ENCODE measurements around the gene XXYLT1.
A peak's percentile ranks its signal among the peaks of the same experiment; 100 is the strongest.

The XXYLT1 gene

GRCh38 chr3:195214381-195214780, 56.6 kb downstream of the XXYLT1 start:
- Histone ChIP-seq H3K9me3 (ENCODE audit: insufficient read depth, low read length) (no peaks in the 10 kb centered on the region), H3K9ac (ENCODE audit: insufficient read length, low read depth) (no peak overlapping the region), H3K4me3 (ENCODE audit: insufficient read length, low read depth) (no peak overlapping the region), H3K27me3 (ENCODE audit: insufficient read depth, insufficient read length) (no peaks in the 10 kb centered on the region), H3K4me1 (ENCODE audit: insufficient read depth, insufficient read length) (peaks cover 14% of the 10 kb centered on the region), H3K36me3 (ENCODE audit: insufficient read depth, insufficient read length, low read length) (peaks cover 7% of the 10 kb centered on the region)
- TF ChIP-seq YY1 (IDR thresholded peaks at IDR 0.05; ENCODE audit: insufficient read depth, insufficient read length) = no peak
- TF ChIP-seq SUZ12 (IDR thresholded peaks at IDR 0.05; ENCODE audit: extremely low read depth, insufficient read depth, insufficient read length) = no peak
- no peak for TF ChIP-seq ZNF274 (IDR thresholded peaks at IDR 0.05; ENCODE audit: low read depth, low read length)
- no peak for DNase-seq (ENCODE audit: low read depth, low spot score)

- TF ChIP-seq SUZ12 (IDR thresholded peaks at IDR 0.05; ENCODE audit: extremely low read depth, insufficient read depth, insufficient read length) (no peak), YY1 (IDR thresholded peaks at IDR 0.05; ENCODE audit: insufficient read depth, insufficient read length) (no peak), ZNF274 (IDR thresholded peaks at IDR 0.05; ENCODE audit: low read depth, low read length) (no peak)
- Histone ChIP-seq H3K9me3 (ENCODE audit: insufficient read depth, low read length) (no peaks in the 10 kb centered on the region), H3K4me1 (ENCODE audit: insufficient read depth, insufficient read length) (peaks cover 14% of the 10 kb centered on the region), H3K36me3 (ENCODE audit: insufficient read depth, insufficient read length, low read length) (peaks cover 5% of the 10 kb centered on the region), H3K4me3 (ENCODE audit: insufficient read length, low read depth) (no peak overlapping the region), H3K27me3 (ENCODE audit: insufficient read depth, insufficient read length) (no peaks in the 10 kb centered on the region), H3K9ac (ENCODE audit: insufficient read length, low read depth) (no peak overlapping the region)
- no peak for DNase-seq (ENCODE audit: low read depth, low spot score)
Observed at GRCh38 chr3:195213639-195214315, 57.2 kb downstream of the XXYLT1 start.

- no peak for DNase-seq (ENCODE audit: low read depth, low spot score)
- Histone ChIP-seq H3K36me3 (ENCODE audit: insufficient read depth, insufficient read length, low read length) (peaks cover 5% of the 10 kb centered on the region), H3K27me3 (ENCODE audit: insufficient read depth, insufficient read length) (no peaks in the 10 kb centered on the region), H3K4me1 (ENCODE audit: insufficient read depth, insufficient read length) (peaks cover 14% of the 10 kb centered on the region), H3K9me3 (ENCODE audit: insufficient read depth, low read length) (0 out of 2 replicates have a peak, but pooled peaks cover under 1% of the 10 kb centered on the region), H3K9ac (ENCODE audit: insufficient read length, low read depth) (no peak overlapping the region), H3K4me3 (ENCODE audit: insufficient read length, low read depth) (no peak overlapping the region)
- TF ChIP-seq ZNF274 (IDR thresholded peaks at IDR 0.05; ENCODE audit: low read depth, low read length) (no peak), SUZ12 (IDR thresholded peaks at IDR 0.05; ENCODE audit: extremely low read depth, insufficient read depth, insufficient read length) (no peak), YY1 (IDR thresholded peaks at IDR 0.05; ENCODE audit: insufficient read depth, insufficient read length) (no peak)
Observed at GRCh38 chr3:195212749-195213375, 58.1 kb downstream of the XXYLT1 start.

GRCh38 chr3:195212033-195212748, 58.8 kb downstream of the XXYLT1 start:
- TF ChIP-seq YY1 (IDR thresholded peaks at IDR 0.05; ENCODE audit: insufficient read depth, insufficient read length) (no peak), SUZ12 (IDR thresholded peaks at IDR 0.05; ENCODE audit: extremely low read depth, insufficient read depth, insufficient read length) (no peak), ZNF274 (IDR thresholded peaks at IDR 0.05; ENCODE audit: low read depth, low read length) (no peak)
- peaks cover 16% of the 10 kb centered on the region for H3K4me1 ChIP-seq (ENCODE audit: insufficient read depth, insufficient read length)
- DNase-seq (ENCODE audit: low read depth, low spot score) = no peak
- H3K27me3 ChIP-seq (ENCODE audit: insufficient read depth, insufficient read length) = no peaks in the 10 kb centered on the region
- peaks cover 6% of the 10 kb centered on the region; the same call in 1 of the 2 replicates for H3K9me3 ChIP-seq (ENCODE audit: insufficient read depth, low read length)
- peaks cover 5% of the 10 kb centered on the region for H3K36me3 ChIP-seq (ENCODE audit: insufficient read depth, insufficient read length, low read length)
- H3K4me3 ChIP-seq (ENCODE audit: insufficient read length, low read depth) = no peak overlapping the region
- H3K9ac ChIP-seq (ENCODE audit: insufficient read length, low read depth) = no peak overlapping the region

- Histone ChIP-seq H3K9me3 (ENCODE audit: insufficient read depth, low read length) (peaks cover 6% of the 10 kb centered on the region; the same call in 1 of the 2 replicates), H3K36me3 (ENCODE audit: insufficient read depth, insufficient read length, low read length) (peaks cover 5% of the 10 kb centered on the region), H3K9ac (ENCODE audit: insufficient read length, low read depth) (peak overlapping the region; percentile 5), H3K27me3 (ENCODE audit: insufficient read depth, insufficient read length) (no peaks in the 10 kb centered on the region), H3K4me3 (ENCODE audit: insufficient read length, low read depth) (no peak overlapping the region), H3K4me1 (ENCODE audit: insufficient read depth, insufficient read length) (peaks cover 17% of the 10 kb centered on the region)
- no peak for DNase-seq (ENCODE audit: low read depth, low spot score)
- TF ChIP-seq SUZ12 (IDR thresholded peaks at IDR 0.05; ENCODE audit: extremely low read depth, insufficient read depth, insufficient read length) (no peak), YY1 (IDR thresholded peaks at IDR 0.05; ENCODE audit: insufficient read depth, insufficient read length) (no peak), ZNF274 (IDR thresholded peaks at IDR 0.05; ENCODE audit: low read depth, low read length) (no peak)
Observed at GRCh38 chr3:195210266-195210973, 60.5 kb downstream of the XXYLT1 start.

GRCh38 chr3:195209847-195210265, 61.1 kb downstream of the XXYLT1 start:
- Histone ChIP-seq H3K4me1 (ENCODE audit: insufficient read depth, insufficient read length) (peaks cover 19% of the 10 kb centered on the region), H3K4me3 (ENCODE audit: insufficient read length, low read depth) (no peak overlapping the region), H3K9ac (ENCODE audit: insufficient read length, low read depth) (no peak overlapping the region), H3K27me3 (ENCODE audit: insufficient read depth, insufficient read length) (no peaks in the 10 kb centered on the region), H3K36me3 (ENCODE audit: insufficient read depth, insufficient read length, low read length) (peaks cover 5% of the 10 kb centered on the region), H3K9me3 (ENCODE audit: insufficient read depth, low read length) (peaks cover 6% of the 10 kb centered on the region; the same call in 1 of the 2 replicates)
- DNase-seq (ENCODE audit: low read depth, low spot score) = no peak
- no peak for TF ChIP-seq ZNF274 (IDR thresholded peaks at IDR 0.05; ENCODE audit: low read depth, low read length)
- no peak for TF ChIP-seq SUZ12 (IDR thresholded peaks at IDR 0.05; ENCODE audit: extremely low read depth, insufficient read depth, insufficient read length)
- TF ChIP-seq YY1 (IDR thresholded peaks at IDR 0.05; ENCODE audit: insufficient read depth, insufficient read length) = no peak
